Tibial nerve (tissue), 4 donors: ENCODE data around the gene TUSC2. TPM values are rescaled to one million over a fixed set of nuclear protein-coding genes. Genes with fewer than 3 reads are reported as not detected.
A peak's percentile ranks its signal among the peaks of the same experiment; 100 is the strongest.

Experiments
- DNase-seq, 2 donors: peaks; one replicate each; pipeline ENCODE4 v3.0.0-alpha.2; 2019; ENCODE audit warnings: low spot score in 2 of 2
- H3K27ac ChIP-seq, 4 donors: fragments of 200-600 bp; sonication (generic) in 3 of 4; one replicate each; pipeline ENCODE4 v1.5.1; 2017 to 2019; ENCODE audit warnings: mild to moderate bottlenecking in 1 of 4
- H3K27me3 ChIP-seq, 2 donors: fragments of 200-600 bp; sonication (generic) in 1 of 2; one replicate each; pipeline versions ENCODE4 v1.5.1 to v1.6.0; 2017 to 2019
- H3K36me3 ChIP-seq, 3 donors: fragments of 200-600 bp; sonication (generic); one replicate each; pipeline ENCODE4 v1.5.1; 2018 to 2019
- H3K4me1 ChIP-seq, 4 donors: fragments of 200-600 bp; sonication (generic) in 3 of 4; one replicate each; pipeline ENCODE4 v1.5.1; 2017 to 2019
- H3K4me3 ChIP-seq, 4 donors: fragments of 200-600 bp; sonication (generic) in 3 of 4; one replicate each; pipeline ENCODE4 v1.5.1; 2017 to 2019; ENCODE audit warnings: mild to moderate bottlenecking in 1 of 4, moderate library complexity in 1 of 4
- H3K9me3 ChIP-seq, 4 donors: fragments of 200-600 bp; sonication (generic) in 3 of 4; one replicate each; pipeline ENCODE4 v1.5.1; 2017 to 2019
- CTCF ChIP-seq, 5 experiments: fragments of 200-600 bp in 3 of 5; fragments of 450-650 bp in 2 of 5; sonication (generic) in 3 of 5; IDR thresholded peaks; one replicate each; pipeline ENCODE4 v1.5.1; 2016 to 2019; ENCODE audit warnings: antibody characterized with exemption in 5 of 5, mild to moderate bottlenecking in 3 of 5, moderate library complexity in 2 of 5
- EP300 ChIP-seq, 2 donors: sonication (generic); formaldehyde crosslinking; IDR thresholded peaks; one replicate each; pipeline ENCODE4 v1.6.1; 2017; ENCODE audit warnings: antibody characterized with exemption in 2 of 2, mild to moderate bottlenecking in 1 of 2
- POLR2A ChIP-seq, 2 donors: fragments of 450-650 bp; IDR thresholded peaks; one replicate each; pipeline ENCODE4 v1.6.1; 2017; ENCODE audit warnings: antibody characterized with exemption in 2 of 2, mild to moderate bottlenecking in 2 of 2, moderate library complexity in 2 of 2
- WGBS, 2 donors: methylation state at CpG; one replicate each; pipeline ENCODE4 v1.1.5; 2018; 5-methylcytosine and 5-hydroxymethylcytosine counted together
- total RNA-seq, 4 donors: library from RNA; depleted of rRNA; stranded (reverse); fragments of >200 nt; gene quantifications; one replicate each; pipeline ENCODE4 v1.1.0, GENCODE V29; 2016

TUSC2 gene
- total RNA-seq, 4 donors from 2014 or later: 19.0 to 31.9 (median 20.8) TPM

DNA sequence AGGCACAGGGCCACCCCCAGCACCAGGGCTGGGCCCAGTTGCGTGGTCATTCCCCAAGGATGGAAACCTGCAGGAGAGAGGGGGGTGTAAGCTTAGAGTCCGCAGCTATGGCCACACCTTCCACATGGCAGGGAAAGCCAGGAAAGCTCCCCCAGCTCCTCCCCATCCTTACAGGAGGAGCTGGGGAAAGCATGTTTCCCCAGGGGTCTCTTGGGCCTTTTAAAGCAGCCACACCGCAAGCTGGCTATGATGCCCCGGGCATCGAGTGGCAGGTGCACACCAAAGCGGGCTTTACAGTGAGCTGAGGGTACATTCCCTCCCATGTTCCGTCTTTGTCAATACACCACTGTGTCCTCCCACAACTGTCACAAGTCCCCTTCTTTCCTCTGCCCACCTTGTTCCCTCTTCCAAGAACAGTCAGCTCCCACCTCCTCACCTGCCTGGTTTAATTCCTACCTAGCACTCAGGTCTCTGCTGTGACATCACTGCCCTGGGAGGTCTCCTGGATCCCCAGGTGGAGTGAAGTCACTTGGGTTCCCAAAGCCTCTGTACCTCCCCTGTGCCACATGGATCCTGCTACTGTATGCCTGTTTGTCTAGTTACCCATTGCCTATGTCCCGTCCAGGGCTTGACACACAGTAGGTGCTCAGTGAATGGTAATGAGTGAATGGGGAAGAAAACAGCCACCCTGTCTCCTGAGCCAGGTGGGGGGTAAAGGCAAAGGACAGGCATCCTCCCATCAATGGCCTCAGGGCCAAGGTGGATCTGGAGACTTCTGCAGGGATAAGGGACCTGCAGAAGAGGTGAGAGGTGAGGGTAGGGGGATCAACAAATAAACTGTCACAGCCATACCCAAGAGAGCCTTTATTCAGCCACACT, 32.2 kb downstream of the TUSC2 start:
- peaks cover 0 to 49% (median 38%) of the 10 kb centered on the region in 4 donors for H3K4me1 ChIP-seq

DNA sequence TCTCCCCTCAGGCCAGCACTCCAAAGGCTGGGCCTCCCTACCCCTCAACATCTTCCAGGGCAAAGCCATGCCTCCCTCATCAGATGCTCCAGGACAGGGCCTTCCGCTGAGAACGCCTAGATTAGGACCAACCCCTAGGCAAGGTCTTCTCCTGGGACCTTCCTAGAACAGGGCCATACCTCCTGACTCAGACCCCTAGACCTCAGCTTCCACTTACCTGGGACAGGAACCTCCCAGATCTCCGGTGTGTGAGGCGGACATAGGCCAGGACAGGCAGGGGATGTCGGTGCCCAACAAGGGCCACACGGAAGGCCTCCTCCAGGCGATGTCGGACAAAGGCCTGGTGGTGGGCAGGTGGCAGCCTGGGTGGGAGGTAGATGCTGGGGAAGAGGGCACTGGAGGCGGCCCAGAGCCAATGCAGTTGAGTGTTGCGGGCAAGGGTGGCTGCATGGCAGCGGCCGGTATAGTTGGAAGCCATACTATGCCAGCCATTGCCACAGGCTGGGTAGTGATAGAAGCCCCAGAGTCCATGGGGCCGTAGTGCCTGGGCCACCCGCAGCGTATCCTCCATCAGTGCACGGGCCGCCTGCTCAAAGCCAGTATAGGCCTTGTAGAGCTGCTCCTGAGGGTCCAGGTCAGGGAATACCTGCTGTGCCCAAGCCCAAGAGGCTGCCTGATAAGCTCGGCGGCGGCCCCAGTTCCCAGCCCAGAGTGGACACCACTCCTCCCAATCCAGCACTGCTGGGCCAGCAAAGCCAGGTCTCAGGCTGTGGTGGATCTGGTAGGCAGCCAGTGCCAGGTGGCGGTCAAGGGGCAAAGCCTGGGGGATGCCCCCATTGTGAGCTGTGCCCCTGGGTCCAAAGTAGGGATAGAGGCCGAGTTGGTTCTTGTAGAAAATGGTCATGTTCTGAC, 33.3 kb downstream of the TUSC2 start:
- Histone ChIP-seq H3K4me1 (peaks cover 0 to 46% (median 28%) of the 10 kb centered on the region in 4 donors), H3K36me3 (peaks cover 0 to 24% (median 1%) of the 10 kb centered on the region in 3 donors), H3K4me3 (no peak overlapping the region), H3K27ac (no peak overlapping the region), H3K27me3 (no peaks in the 10 kb centered on the region), H3K9me3 (no peaks in the 10 kb centered on the region)
- 90 to 91% methylated on average over 18 to 20 of the region's 22 CpGs for WGBS, 2 donors
- TF ChIP-seq EP300 (IDR thresholded peaks at IDR 0.05): no peak
- TF ChIP-seq CTCF (IDR thresholded peaks at IDR 0.05): no peak
- no peak for TF ChIP-seq POLR2A (IDR thresholded peaks at IDR 0.05)
- no peak for DNase-seq

More for the DNA sequence above, 32.2 kb downstream of the TUSC2 start:
- WGBS, 2 donors: 74 to 85% methylated on average over 8 of the region's 8 CpGs
- Histone ChIP-seq H3K27ac (peak overlapping the region in 1 of 4 donors; percentile 13), H3K27me3 (no peaks in the 10 kb centered on the region), H3K36me3 (peaks cover 0 to 16% (median 0%) of the 10 kb centered on the region in 3 donors), H3K4me3 (no peak overlapping the region), H3K9me3 (no peaks in the 10 kb centered on the region)
- TF ChIP-seq CTCF (IDR thresholded peaks at IDR 0.05) (no peak), POLR2A (IDR thresholded peaks at IDR 0.05) (no peak), EP300 (IDR thresholded peaks at IDR 0.05) (no peak)
- DNase-seq: no peak

DNA sequence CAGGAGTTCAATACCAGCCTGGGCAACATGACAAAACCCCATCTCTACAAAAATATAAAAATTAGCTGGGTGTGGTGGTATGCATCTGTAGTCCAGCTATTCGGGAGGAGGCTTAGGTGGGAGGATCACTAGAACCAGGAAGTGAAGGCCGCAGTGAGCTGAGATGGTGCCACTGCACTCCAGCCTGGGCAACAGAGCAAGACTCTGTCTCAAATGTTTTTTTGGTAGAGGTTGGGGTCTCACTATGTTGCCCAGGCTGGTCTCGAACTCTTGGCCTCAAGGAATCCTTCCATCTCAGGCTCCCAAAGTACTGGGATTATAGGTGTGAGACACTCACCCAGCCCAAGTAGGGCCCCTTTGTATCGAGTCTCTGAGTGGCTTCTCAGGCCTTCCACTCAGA, 33.9 kb downstream of the TUSC2 start:
- no peaks in the 10 kb centered on the region for H3K27me3 ChIP-seq
- H3K36me3 ChIP-seq: peaks cover 0 to 30% (median 8%) of the 10 kb centered on the region in 3 donors
- H3K4me1 ChIP-seq: peaks cover 0 to 44% (median 26%) of the 10 kb centered on the region in 4 donors
- H3K27ac ChIP-seq: no peak overlapping the region
- TF ChIP-seq EP300 (IDR thresholded peaks at IDR 0.05) (no peak), CTCF (IDR thresholded peaks at IDR 0.05) (no peak), POLR2A (IDR thresholded peaks at IDR 0.05) (no peak)
- 84 to 89% methylated on average over 4 of the region's 4 CpGs for WGBS, 2 donors
- no peak for DNase-seq
- H3K4me3 ChIP-seq: no peak overlapping the region
- no peaks in the 10 kb centered on the region for H3K9me3 ChIP-seq

GRCh38 chr3:50293079-50293801, 34.8 kb downstream of the TUSC2 start:
- H3K27ac ChIP-seq: peak overlapping the region; percentile 58 to 93 (median 82)
- H3K4me3 ChIP-seq: peak overlapping the region in 1 of 4 donors; percentile 31
- TF ChIP-seq EP300 (IDR thresholded peaks at IDR 0.05) (no peak), POLR2A (IDR thresholded peaks at IDR 0.05) (no peak), CTCF (IDR thresholded peaks at IDR 0.05) (no peak)
- H3K36me3 ChIP-seq: peaks cover 0 to 39% (median 9%) of the 10 kb centered on the region in 3 donors
- 72 to 74% methylated on average over 10 of the region's 12 CpGs for WGBS, 2 donors
- no peaks in the 10 kb centered on the region for H3K9me3 ChIP-seq
- peaks cover 0 to 38% (median 18%) of the 10 kb centered on the region in 4 donors for H3K4me1 ChIP-seq
- H3K27me3 ChIP-seq: no peaks in the 10 kb centered on the region
- DNase-seq: no peak
